ENCODE results near the gene ANGPTL2.

DNA sequence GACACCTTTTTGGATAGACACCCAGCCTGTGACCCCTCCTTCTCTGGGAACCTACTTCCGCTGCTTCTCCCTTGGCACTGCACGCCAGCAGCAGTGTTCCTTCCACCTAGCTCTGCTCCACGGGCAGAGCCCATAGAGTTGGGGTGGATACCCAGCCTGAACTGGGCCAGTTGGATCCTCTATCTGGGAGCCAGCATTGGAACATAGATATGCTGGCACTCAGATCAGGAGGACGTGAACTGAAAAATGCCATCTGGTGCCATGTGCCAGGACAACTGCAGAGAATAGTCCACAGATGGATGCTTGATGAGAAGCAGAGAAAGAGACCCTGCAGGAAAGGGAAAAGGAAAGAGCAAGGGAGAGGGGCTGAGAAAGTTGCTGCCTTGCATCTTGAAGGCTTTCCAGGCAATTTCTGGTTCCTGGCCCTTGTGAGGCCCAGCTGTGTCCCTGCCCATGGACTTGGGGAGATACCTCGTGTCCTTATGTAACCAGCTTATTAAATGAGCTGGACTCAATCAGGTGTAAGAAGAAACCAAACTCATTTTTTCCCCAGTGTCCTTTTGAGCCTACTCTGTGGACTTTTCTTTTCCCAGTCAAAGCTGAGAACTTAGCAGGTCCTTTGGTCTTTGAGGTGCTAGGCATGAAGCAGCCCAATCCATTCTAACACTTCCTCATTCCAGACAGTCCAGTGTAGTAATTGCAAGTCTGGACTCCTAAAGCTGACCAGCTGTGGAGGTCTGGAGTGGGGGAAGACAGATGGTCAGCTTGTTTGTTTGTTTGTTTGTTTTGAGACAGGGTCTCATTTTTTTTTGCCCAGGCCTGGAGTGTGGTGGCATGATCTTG, 39.1 kb downstream of the ANGPTL2 start:
- TF ChIP-seq, protein P1, sequence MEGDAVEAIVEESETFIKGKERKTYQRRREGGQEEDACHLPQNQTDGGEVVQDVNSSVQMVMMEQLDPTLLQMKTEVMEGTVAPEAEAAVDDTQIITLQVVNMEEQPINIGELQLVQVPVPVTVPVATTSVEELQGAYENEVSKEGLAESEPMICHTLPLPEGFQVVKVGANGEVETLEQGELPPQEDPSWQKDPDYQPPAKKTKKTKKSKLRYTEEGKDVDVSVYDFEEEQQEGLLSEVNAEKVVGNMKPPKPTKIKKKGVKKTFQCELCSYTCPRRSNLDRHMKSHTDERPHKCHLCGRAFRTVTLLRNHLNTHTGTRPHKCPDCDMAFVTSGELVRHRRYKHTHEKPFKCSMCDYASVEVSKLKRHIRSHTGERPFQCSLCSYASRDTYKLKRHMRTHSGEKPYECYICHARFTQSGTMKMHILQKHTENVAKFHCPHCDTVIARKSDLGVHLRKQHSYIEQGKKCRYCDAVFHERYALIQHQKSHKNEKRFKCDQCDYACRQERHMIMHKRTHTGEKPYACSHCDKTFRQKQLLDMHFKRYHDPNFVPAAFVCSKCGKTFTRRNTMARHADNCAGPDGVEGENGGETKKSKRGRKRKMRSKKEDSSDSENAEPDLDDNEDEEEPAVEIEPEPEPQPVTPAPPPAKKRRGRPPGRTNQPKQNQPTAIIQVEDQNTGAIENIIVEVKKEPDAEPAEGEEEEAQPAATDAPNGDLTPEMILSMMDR (IDR thresholded peaks at IDR 0.05; ENCODE audit: poor library complexity), result no peak
- TF ChIP-seq EZH2 (IDR thresholded peaks at IDR 0.05; ENCODE audit: borderline replicate concordance) (no peak), EZH2phosphoT487 (IDR thresholded peaks at IDR 0.05; ENCODE audit: low read depth, severe bottlenecking, unreplicated experiment) (no peak)
